Measurements from ENCODE around the gene RAB11B. TPM values are rescaled to one million over a fixed set of nuclear protein-coding genes. Genes with fewer than 3 reads are reported as not detected.

The RAB11B gene
- total and polyA plus RNA-seq, 10 of the 15 experiments (the other 5 are each of a cell fraction or from before 2014, with no cell fraction given) = 0.92 to 82.5 (median 17.9) TPM

DNA sequence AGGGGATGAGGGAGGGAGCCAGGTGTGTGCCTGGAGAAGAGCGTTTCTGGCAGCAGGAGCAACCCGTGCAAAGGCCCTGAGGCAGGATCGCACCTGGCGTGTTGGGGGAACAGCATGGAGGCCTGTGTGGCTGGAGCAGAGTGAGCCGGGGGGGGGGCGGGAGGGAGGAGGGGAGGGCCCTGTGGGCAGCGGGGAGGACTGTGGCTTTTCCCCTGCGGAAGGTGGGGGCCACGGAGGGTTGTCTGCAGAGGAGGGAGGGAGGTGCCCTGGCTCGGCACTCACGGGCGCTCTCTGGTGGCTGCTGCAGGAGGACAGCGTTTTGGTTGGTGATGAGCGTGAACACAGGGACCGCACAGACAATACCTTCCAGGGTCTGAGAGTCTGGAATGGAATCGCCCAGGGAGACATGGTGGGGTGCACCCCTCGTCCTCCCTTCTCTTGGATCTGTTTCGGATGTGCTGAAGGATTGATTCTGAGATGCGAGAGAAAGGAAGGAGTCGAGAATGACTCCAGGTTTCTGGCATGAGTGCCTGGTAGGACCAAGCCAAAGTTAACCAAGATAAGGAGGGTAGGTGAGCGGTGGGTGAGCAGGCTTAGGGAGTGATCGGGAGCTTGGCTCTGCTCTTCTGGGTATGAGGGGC lies 6.5 kb downstream of the RAB11B start (continued):
- TF ChIP-seq, protein P1, sequence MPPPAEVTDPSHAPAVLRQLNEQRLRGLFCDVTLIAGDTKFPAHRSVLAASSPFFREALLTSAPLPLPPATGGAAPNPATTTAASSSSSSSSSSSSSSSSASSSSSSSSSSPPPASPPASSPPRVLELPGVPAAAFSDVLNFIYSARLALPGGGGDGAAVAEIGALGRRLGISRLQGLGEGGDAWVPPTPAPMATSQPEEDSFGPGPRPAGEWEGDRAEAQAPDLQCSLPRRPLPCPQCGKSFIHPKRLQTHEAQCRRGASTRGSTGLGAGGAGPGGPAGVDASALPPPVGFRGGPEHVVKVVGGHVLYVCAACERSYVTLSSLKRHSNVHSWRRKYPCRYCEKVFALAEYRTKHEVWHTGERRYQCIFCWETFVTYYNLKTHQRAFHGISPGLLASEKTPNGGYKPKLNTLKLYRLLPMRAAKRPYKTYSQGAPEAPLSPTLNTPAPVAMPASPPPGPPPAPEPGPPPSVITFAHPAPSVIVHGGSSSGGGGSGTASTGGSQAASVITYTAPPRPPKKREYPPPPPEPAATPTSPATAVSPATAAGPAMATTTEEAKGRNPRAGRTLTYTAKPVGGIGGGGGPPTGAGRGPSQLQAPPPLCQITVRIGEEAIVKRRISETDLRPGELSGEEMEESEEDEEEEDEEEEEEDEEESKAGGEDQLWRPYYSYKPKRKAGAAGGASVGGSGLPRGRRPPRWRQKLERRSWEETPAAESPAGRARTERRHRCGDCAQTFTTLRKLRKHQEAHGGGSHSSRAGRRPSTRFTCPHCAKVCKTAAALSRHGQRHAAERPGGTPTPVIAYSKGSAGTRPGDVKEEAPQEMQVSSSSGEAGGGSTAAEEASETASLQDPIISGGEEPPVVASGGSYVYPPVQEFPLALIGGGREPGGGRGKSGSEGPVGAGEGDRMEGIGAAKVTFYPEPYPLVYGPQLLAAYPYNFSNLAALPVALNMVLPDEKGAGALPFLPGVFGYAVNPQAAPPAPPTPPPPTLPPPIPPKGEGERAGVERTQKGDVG (CRISPR knock-in tag; IDR thresholded peaks at IDR 0.05) = no peak
- TF ChIP-seq CBFB (IDR thresholded peaks at IDR 0.05; ENCODE audit: low read depth) = no peak
- 0 out of 2 replicates have a peak, but pooled peaks have one; percentile 53 for TF ChIP-seq YY1 (IDR thresholded peaks at IDR 0.05; ENCODE audit: low read depth, low read length)
- no peak for TF ChIP-seq SUZ12 (IDR thresholded peaks at IDR 0.05; ENCODE audit: unreplicated experiment)
- TF ChIP-seq TCF3 (IDR thresholded peaks at IDR 0.05; ENCODE audit: borderline replicate concordance, insufficient read depth, low read depth, low read length) = no peak
- peak; percentile 20; the same call in 1 of the 2 replicates for TF ChIP-seq LARP7 (IDR thresholded peaks at IDR 0.05)
- no peak for TF ChIP-seq EP300 (IDR thresholded peaks at IDR 0.05; ENCODE audit: borderline replicate concordance in 1 of 2, control insufficient read depth in 1 of 2, low read depth in 2 of 2, low read length in 2 of 2)
- no peak for TF ChIP-seq MEF2A (IDR thresholded peaks at IDR 0.05; ENCODE audit: insufficient read depth, low read depth, low read length)
- TF ChIP-seq TARDBP (IDR thresholded peaks at IDR 0.05; ENCODE audit: borderline replicate concordance) = no peak
- peak; percentile 59 for TF ChIP-seq RUNX3 (IDR thresholded peaks at IDR 0.05; ENCODE audit: low read length)
- TF ChIP-seq, protein P2, sequence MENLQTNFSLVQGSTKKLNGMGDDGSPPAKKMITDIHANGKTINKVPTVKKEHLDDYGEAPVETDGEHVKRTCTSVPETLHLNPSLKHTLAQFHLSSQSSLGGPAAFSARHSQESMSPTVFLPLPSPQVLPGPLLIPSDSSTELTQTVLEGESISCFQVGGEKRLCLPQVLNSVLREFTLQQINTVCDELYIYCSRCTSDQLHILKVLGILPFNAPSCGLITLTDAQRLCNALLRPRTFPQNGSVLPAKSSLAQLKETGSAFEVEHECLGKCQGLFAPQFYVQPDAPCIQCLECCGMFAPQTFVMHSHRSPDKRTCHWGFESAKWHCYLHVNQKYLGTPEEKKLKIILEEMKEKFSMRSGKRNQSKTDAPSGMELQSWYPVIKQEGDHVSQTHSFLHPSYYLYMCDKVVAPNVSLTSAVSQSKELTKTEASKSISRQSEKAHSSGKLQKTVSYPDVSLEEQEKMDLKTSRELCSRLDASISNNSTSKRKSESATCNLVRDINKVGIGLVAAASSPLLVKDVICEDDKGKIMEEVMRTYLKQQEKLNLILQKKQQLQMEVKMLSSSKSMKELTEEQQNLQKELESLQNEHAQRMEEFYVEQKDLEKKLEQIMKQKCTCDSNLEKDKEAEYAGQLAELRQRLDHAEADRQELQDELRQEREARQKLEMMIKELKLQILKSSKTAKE (IDR thresholded peaks at IDR 0.05; ENCODE audit: low read depth, poor library complexity, severe bottlenecking) = no peak
- TF ChIP-seq TCF7 (IDR thresholded peaks at IDR 0.05; ENCODE audit: borderline replicate concordance) = no peak
- no peak for TF ChIP-seq NFIC (IDR thresholded peaks at IDR 0.05; ENCODE audit: low read depth, low read length)
- TF ChIP-seq RAD21 (IDR thresholded peaks at IDR 0.05; ENCODE audit: insufficient read depth, low read depth, low read length) = peak; percentile 59
- TF ChIP-seq STAT1 (conservative IDR thresholded peaks at IDR 0.05) = no peak
- TF ChIP-seq SMC3 (IDR thresholded peaks at IDR 0.05; ENCODE audit: borderline replicate concordance, low read length) = peak; percentile 92
- TF ChIP-seq, protein P3, sequence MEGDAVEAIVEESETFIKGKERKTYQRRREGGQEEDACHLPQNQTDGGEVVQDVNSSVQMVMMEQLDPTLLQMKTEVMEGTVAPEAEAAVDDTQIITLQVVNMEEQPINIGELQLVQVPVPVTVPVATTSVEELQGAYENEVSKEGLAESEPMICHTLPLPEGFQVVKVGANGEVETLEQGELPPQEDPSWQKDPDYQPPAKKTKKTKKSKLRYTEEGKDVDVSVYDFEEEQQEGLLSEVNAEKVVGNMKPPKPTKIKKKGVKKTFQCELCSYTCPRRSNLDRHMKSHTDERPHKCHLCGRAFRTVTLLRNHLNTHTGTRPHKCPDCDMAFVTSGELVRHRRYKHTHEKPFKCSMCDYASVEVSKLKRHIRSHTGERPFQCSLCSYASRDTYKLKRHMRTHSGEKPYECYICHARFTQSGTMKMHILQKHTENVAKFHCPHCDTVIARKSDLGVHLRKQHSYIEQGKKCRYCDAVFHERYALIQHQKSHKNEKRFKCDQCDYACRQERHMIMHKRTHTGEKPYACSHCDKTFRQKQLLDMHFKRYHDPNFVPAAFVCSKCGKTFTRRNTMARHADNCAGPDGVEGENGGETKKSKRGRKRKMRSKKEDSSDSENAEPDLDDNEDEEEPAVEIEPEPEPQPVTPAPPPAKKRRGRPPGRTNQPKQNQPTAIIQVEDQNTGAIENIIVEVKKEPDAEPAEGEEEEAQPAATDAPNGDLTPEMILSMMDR (IDR thresholded peaks at IDR 0.05 in 2 of 3, conservative IDR thresholded peaks at IDR 0.05 in 1 of 3; ENCODE audit: control insufficient read depth in 2 of 3, extremely low read depth in 1 of 3, insufficient read depth in 1 of 3, low read depth in 3 of 3, low read length in 3 of 3) = peak; percentile 66 to 88 (median 88)
- TF ChIP-seq, protein P4, sequence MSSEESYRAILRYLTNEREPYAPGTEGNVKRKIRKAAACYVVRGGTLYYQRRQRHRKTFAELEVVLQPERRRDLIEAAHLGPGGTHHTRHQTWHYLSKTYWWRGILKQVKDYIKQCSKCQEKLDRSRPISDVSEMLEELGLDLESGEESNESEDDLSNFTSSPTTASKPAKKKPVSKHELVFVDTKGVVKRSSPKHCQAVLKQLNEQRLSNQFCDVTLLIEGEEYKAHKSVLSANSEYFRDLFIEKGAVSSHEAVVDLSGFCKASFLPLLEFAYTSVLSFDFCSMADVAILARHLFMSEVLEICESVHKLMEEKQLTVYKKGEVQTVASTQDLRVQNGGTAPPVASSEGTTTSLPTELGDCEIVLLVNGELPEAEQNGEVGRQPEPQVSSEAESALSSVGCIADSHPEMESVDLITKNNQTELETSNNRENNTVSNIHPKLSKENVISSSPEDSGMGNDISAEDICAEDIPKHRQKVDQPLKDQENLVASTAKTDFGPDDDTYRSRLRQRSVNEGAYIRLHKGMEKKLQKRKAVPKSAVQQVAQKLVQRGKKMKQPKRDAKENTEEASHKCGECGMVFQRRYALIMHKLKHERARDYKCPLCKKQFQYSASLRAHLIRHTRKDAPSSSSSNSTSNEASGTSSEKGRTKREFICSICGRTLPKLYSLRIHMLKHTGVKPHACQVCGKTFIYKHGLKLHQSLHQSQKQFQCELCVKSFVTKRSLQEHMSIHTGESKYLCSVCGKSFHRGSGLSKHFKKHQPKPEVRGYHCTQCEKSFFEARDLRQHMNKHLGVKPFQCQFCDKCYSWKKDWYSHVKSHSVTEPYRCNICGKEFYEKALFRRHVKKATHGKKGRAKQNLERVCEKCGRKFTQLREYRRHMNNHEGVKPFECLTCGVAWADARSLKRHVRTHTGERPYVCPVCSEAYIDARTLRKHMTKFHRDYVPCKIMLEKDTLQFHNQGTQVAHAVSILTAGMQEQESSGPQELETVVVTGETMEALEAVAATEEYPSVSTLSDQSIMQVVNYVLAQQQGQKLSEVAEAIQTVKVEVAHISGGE (CRISPR knock-in tag; IDR thresholded peaks at IDR 0.05) = no peak
- TF ChIP-seq SPI1 (IDR thresholded peaks at IDR 0.05; ENCODE audit: borderline replicate concordance, insufficient read depth, low read depth, low read length) = no peak
